GM21367 (cell line): Measurements from ENCODE around the gene MFN2.
"Not testable (repeated sequence)": the region's sequence is repeated elsewhere in the genome, so short reads cannot be mapped to it uniquely, and the experiment has no call there.

Source experiments
- ATAC-seq: cut with Tn5 transposase; IDR thresholded peaks from one replicate; pipeline ENCODE4 v1.9.1; 2021; ENCODE audit not compliant: unreplicated experiment

Gene MFN2

GRCh38 chr1:11997081-11997850, 17.0 kb downstream of the MFN2 start:
- ATAC-seq: no peak

GRCh38 chr1:11998636-11999035, 18.4 kb downstream of the MFN2 start:
- no peak for ATAC-seq

- ATAC-seq: no peak
Observed at GRCh38 chr1:11999236-11999635, 19.0 kb downstream of the MFN2 start.

GRCh38 chr1:12001249-12001917, 21.1 kb downstream of the MFN2 start:
- no peak for ATAC-seq

DNA sequence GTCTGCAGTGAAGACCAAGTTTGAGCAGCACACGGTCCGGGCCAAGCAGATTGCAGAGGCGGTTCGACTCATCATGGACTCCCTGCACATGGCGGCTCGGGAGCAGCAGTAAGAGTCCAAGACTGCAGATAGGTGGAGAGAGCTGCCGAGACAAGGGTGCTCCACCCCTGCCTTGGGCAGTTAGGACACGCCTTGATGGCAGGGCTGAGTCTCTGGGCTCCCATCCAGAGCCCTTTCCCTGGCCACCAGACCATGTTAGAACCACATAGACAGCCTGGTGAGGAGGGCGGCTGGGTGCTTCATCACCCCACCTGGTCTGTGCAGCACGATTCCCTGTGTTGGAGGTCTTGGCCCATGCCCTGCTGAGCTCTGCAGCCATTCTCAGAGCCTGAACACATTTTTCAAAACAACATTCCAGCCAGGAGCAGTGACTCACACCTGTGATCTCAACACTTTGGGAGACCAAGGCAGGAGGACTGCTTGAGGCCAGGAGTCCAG, 21.8 kb downstream of the MFN2 start:
- no peak for ATAC-seq

GRCh38 chr1:12003762-12004161, 23.5 kb downstream of the MFN2 start:
- ATAC-seq: no peak

- ATAC-seq: no peak
Observed at GRCh38 chr1:12005488-12006166, 25.4 kb downstream of the MFN2 start.

GRCh38 chr1:12006167-12006921, 26.1 kb downstream of the MFN2 start:
- no peak for ATAC-seq

GRCh38 chr1:12007204-12007603, 27.0 kb downstream of the MFN2 start:
- no peak for ATAC-seq

GRCh38 chr1:12008355-12008754, 28.1 kb downstream of the MFN2 start:
- ATAC-seq: not testable (repeated sequence)

- no peak for ATAC-seq
Observed at GRCh38 chr1:12009318-12009947, 29.2 kb downstream of the MFN2 start.

DNA sequence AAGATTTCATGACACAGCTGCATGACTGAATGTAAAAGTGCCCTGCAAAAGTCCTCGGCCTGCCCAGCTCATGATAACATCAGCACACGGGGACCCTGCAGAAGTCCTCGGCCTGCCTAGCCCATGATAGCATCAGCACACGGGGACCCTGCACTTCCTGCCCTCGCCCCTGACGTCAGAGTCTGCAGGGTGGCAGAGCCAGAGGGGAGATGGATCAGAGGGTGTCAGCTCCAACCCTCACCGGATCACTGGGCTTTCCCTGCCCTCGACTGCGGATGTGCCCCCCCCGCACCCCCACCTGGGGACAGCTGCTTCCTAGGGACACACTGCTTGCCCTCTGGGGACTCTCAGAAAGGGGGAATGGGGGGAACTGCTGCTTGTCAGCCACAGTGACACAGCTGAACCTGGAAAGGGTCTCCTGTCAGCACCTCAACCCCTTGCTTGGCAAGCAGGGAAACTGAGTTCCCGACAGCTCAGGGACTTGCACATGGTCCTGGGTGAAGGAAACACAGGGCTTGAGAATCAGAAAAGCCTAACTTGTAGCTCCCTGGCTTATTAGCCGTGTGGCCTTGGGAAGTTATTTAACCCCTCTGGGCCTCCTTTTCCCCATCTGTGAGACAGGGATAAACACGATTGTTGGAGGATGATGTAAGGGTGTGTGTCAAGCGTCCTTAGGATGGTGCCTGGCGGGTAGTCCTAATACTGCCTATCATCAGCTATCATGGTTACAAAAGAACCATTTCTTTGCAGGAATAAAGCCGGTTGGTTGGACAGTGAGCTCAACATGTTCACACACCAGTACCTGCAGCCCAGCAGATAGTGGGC, 30.7 kb downstream of the MFN2 start:
- ATAC-seq: no peak

GRCh38 chr1:12011998-12012397, 31.8 kb downstream of the MFN2 start:
- no peak for ATAC-seq

DNA sequence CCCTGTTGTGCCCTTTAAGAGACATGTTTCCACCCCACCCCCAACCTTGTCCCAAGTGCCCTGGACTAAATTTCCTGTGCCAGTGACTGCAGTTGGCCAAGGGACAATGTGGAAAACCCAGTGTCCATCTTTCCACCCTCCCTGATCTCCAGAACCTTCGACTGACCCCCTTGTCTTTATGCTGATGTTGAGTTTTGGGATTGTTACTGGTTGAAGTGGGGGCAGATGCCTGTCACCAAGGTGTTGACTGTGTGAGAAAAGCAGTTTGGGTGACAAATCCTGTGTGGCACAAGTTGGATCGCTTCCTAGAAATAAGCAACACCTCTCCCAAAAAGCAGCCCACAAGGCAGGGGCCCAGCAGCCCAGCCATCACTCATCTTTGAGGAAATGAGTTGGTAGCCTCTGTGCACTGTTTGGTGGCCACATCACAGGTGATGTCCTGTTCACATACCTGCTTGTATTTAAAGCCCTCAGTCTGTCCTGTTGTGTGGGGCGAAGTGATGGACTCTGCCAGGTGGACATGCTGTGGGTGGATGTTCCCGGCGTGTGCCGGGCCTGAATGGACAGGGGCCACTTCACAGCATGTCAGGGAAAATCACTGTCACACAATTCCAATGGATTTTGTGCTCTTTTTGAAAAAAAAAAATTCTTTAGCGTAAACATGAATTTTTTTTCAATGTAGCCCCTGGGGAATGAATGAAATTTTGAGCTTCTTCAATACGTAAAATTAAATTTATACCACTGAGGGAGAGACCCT, 32.5 kb downstream of the MFN2 start:
- no peak for ATAC-seq

DNA sequence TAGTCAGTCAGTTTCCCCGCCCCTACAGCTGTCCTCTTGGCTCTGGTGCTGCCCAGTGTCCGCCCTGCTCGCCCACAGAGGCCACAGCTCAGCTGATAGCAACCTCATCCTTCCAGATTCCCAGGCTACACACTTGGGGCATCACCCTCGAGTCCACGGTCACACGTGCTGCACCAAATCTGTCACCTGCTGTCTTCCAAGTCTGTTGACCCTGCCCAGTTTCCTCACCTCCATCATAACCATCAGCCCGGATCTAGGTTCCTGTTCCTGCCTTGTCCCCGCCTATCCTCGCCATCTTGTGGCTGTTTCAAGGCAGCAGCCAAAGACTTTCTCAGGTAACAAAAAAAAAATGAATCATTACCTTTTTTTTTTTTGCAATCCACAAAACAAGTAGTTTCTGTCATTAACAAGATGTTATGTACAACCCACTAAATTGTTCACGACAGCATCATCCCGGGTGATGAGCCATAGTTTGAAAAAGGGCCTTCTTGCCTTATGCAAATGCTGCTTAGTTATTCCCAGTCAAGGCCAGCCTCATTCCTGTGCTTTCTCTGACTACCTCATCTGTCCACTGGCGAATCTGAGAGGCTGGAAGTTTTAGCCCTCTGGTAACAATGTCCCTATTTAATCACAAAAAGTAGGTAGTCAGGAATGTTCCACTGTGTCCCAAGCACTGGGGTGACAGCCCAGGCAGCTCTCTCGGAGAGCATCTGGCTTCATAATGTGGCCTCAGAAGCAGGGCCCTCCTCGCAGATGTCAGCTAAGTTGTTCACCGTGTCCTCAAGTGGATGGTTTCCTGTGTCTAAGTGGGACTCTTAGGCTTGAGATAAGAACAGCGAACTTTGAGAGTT, 34.1 kb downstream of the MFN2 start:
- no peak for ATAC-seq

DNA sequence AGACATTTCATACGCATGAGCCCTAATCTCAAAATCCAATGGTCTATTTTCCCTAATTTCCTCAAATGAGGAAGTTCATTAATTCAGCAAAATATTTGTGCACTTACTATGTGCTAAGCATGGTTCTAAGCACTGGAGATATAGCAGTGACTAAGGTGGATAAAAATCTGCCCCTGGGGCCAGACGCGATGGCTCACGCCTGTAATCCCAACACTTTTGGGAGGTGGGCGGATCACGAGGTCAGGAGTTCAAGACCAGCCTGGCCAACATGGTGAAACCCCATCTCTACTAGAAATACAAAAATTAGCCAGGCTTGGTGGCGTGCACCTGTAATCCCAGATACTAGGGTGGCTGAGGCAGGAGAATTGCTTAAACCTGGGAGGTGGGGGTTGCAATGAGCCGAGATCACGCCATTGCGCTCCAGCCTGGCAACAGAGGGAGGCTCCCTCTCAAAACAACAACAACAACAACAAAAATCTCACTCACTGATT, 34.8 kb downstream of the MFN2 start:
- ATAC-seq: no peak

DNA sequence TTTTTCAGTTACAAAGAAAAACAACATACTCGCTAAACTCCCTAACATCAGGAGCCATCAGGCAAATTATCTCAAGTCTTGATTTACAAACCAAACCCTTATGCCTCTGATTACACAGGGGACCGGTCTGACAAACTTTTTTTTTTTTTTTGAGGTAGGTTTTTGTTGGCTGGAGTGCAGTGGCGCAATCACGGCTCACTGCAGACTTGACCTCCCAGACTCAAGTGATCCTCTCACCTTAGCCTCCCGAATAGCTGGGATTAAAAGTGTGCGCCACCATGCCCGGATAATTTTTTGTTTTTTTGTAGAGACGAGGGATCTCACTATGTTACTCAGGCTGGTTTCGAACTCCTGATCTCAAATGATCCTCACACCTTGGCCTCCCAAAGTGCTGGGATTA, 35.3 kb downstream of the MFN2 start:
- ATAC-seq: no peak

GRCh38 chr1:12016182-12016581, 35.9 kb downstream of the MFN2 start:
- ATAC-seq: no peak
